Type B pancreatic cell (in vitro differentiated cells): ENCODE results near the gene TRMT1. TPM values are rescaled to one million over a fixed set of nuclear protein-coding genes. Genes with fewer than 3 reads are reported as not detected.
"Not testable (repeated sequence)": the region's sequence is repeated elsewhere in the genome, so short reads cannot be mapped to it uniquely, and the experiment has no call there.

Experiments
- DNase-seq: peaks from one replicate; pipeline ENCODE4 v3.0.0; 2021; ENCODE audit warnings: mixed read lengths; ENCODE audit not compliant: unreplicated experiment; ENCODE audit errors: extremely low spot score
- H3K27ac Mint-ChIP-seq: 2 replicates; pipeline ENCODE4 v1.8.0; 2021; ENCODE audit warnings: mild to moderate bottlenecking, mixed read lengths
- H3K27me3 Mint-ChIP-seq: 2 replicates; pipeline ENCODE4 v1.8.0; 2021; ENCODE audit warnings: mixed read lengths
- H3K36me3 Mint-ChIP-seq: 2 replicates; pipeline ENCODE4 v1.8.0; 2021; ENCODE audit warnings: mixed read lengths
- H3K4me1 Mint-ChIP-seq: one replicate; pipeline ENCODE4 v1.8.0; 2021; ENCODE audit warnings: mixed read lengths; ENCODE audit not compliant: unreplicated experiment
- H3K4me3 Mint-ChIP-seq: 2 replicates; pipeline ENCODE4 v1.8.0; 2021; ENCODE audit warnings: mild to moderate bottlenecking, mixed read lengths
- H3K9me3 Mint-ChIP-seq: 2 replicates; pipeline ENCODE4 v1.8.0; 2021; ENCODE audit warnings: mixed read lengths
- CTCF ChIP-seq: fragments of 200-600 bp; sonication (generic); conservative IDR thresholded peaks from 2 replicates; pipeline ENCODE4 v1.5.0; 2021; ENCODE audit warnings: antibody characterized with exemption, mild to moderate bottlenecking
- long read RNA-seq: library from polyadenylated mRNA; unstranded; transcript quantifications from one replicate; pipeline ENCODE4 v2.0.0, GENCODE V29; 2020
- total RNA-seq: library from RNA; stranded (reverse); gene quantifications from 2 replicates; pipeline ENCODE4 v1.2.1, GENCODE V29; 2021; ENCODE audit warnings: low replicate concordance

TRMT1 gene
- 48.1 and 69.7 TPM in 2 replicates for total RNA-seq
- long read RNA-seq, transcript TRMT1-202 (17 exons, 2,142 nt), result major isoform, 24 of 45 reads
- long read RNA-seq, partial matches to known transcripts, result 2 of 45 reads
- long read RNA-seq, other reads (novel, unspliced or antisense), result 17 of 45 reads

GRCh38 chr19:13116282-13117175 lies at the start of gene TRMT1:
TSS of gene TRMT1 (minus strand) at chr19:13116740. CDS start at chr19:13116399, 341 bp downstream.
- peak; percentile 92 for DNase-seq
- no peaks in the 10 kb centered on the region for H3K9me3 Mint-ChIP-seq
- no peaks in the 10 kb centered on the region for H3K36me3 Mint-ChIP-seq
- peak within 1 kb of the TSS; percentile 98 for H3K4me3 Mint-ChIP-seq
- H3K4me1 Mint-ChIP-seq, result peaks cover 28% of the 10 kb centered on the region
- TF ChIP-seq CTCF, result no peak
- no peaks in the 10 kb centered on the region for H3K27me3 Mint-ChIP-seq
- peak within 1 kb of the TSS; percentile 92 for H3K27ac Mint-ChIP-seq

GRCh38 chr19:13166151-13166550 lies 49.6 kb upstream of the TRMT1 start:
- H3K27ac Mint-ChIP-seq, result peak overlapping the region; percentile 99
- H3K9me3 Mint-ChIP-seq, DNase-seq, H3K4me3 Mint-ChIP-seq, H3K27me3 Mint-ChIP-seq, H3K36me3 Mint-ChIP-seq: not testable (repeated sequence)
- H3K4me1 Mint-ChIP-seq, result peaks cover 39% of the 10 kb centered on the region

GRCh38 chr19:13165162-13165997 lies 48.8 kb upstream of the TRMT1 start:
- H3K4me3 Mint-ChIP-seq, result peak overlapping the region; percentile 85
- no peak for TF ChIP-seq CTCF
- H3K4me1 Mint-ChIP-seq, result peaks cover 39% of the 10 kb centered on the region
- H3K27ac Mint-ChIP-seq, result peak overlapping the region; percentile 99
- H3K36me3 Mint-ChIP-seq, result no peaks in the 10 kb centered on the region
- no peaks in the 10 kb centered on the region for H3K27me3 Mint-ChIP-seq
- DNase-seq, result no peak
- no peaks in the 10 kb centered on the region for H3K9me3 Mint-ChIP-seq

GRCh38 chr19:13164343-13165161 lies 48.0 kb upstream of the TRMT1 start:
- Mint-ChIP-seq H3K4me3 (peak overlapping the region; percentile 85), H3K36me3 (no peaks in the 10 kb centered on the region), H3K27me3 (no peaks in the 10 kb centered on the region), H3K4me1 (peaks cover 36% of the 10 kb centered on the region), H3K27ac (peak overlapping the region; percentile 99), H3K9me3 (no peaks in the 10 kb centered on the region)
- TF ChIP-seq CTCF, result no peak
- DNase-seq, result peak; percentile 85

- Mint-ChIP-seq H3K9me3 (no peaks in the 10 kb centered on the region), H3K27ac (peak overlapping the region; percentile 99), H3K4me3 (peak overlapping the region; percentile 85), H3K4me1 (peaks cover 34% of the 10 kb centered on the region), H3K36me3 (no peaks in the 10 kb centered on the region), H3K27me3 (no peaks in the 10 kb centered on the region)
- no peak for TF ChIP-seq CTCF
- DNase-seq, result peak; percentile 84
Measured at GRCh38 chr19:13163609-13164342, 47.2 kb upstream of the TRMT1 start.
